Non-pigmented ciliary epithelial cell (primary cell): Measurements from ENCODE around the gene SPATA31D3.
"Not testable (repeated sequence)": the region's sequence is repeated elsewhere in the genome, so short reads cannot be mapped to it uniquely, and the experiment has no call there.

Experiments used
- DNase-seq: peaks from one replicate; pipeline ENCODE4 v3.0.0-alpha.2; 2010; ENCODE audit warnings: low read depth

The SPATA31D3 gene

DNA sequence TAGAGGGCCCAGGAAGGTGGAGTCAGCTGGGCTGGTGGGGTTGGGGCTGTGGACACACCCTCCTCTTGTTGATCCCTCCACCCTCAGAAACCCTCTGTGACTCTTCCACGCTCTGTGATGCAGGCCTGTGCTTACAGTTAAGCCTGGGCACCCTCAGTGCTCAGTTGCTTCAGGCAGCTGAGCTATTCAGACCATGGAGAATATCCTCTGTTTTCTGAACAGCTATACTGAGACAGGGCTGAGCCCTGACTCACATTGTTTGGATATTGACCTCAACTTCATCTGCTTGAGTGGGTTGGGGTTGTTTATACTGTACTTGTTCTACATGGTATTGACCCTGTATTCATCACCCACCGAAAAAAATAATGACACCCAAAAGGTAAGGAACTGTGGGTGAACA is at the start of gene SPATA31D3:
SPATA31D3 (plus strand) TSS at position 108 of the 400 bp plus-strand sequence; CDS start at position 194, 86 bp downstream.
- not testable (repeated sequence) for DNase-seq

DNA sequence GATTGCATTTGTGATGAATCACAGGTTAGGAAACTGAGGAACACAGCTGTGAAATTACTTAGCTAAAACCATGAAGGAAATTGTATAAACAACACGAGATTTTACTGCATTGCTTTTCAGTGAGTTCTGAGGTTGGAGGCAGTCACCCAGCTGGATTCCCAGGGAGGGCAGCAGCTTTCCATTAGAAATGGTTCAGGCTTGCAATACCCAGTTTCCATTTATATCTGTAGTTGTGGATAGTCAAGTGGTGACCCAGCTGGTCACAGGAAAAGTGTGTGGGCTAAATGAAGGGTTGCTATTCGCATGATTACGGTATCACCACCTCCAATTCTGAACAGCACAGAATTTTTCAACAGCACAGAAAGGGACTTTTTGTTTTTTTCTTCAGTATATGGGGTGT is 49.4 kb upstream of the SPATA31D3 start:
- DNase-seq = no peak

DNA sequence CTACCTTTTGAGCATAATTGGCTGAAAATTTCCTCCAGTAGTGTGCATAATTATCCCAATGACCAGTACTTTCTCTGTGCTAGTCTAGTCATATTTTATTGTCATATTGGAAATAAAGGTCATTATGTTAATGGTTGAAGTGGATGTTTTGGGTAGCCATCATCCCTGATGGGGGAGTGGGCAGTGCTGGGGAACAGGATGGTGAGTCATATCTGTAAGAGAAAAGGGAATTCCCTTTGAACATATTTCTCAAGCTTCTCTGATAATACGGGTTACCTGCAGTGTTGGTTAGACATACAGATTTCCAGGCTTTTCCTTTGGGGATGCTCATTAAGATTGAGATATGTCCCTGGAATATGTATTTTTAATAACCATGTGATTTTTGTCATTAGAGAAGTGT is 48.4 kb upstream of the SPATA31D3 start:
- DNase-seq = no peak

DNA sequence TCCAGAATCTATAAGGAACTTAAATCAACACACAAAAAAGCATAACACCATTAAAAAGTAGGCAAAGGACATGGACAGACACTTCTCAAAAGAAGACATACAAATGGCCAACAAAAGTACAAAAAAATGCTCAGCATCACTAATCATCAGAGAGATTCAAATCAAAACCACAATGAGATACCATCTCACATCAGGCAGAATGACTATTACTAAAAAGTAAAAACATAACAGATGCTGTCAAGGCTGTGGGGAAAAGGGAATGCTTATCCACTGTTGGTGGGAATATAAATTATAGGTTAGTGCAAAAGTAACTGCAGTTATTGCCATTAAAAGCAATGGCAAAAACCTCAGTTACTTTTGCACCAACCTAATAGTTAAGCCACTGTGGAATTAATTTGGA is 47.2 kb upstream of the SPATA31D3 start:
- no peak for DNase-seq

DNA sequence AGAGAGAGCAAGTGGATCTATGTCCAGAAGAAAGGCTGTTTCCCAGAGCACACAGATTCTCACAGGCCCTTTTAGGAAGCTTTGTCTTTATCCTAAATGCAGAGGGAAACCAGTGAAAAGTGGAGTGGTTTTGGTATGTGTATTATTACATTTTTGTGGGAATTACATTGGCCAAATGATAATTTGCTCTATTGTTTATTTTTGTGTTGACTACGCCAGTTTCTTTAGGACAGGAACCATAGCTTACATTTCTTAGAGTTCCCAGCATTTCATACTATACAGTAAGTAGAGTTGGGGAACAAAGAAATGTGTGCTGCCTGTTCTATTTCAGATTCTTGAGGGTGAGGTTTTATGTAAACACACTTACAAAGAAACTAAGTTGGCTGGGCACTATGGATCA is 44.4 kb upstream of the SPATA31D3 start:
- DNase-seq = no peak

DNA sequence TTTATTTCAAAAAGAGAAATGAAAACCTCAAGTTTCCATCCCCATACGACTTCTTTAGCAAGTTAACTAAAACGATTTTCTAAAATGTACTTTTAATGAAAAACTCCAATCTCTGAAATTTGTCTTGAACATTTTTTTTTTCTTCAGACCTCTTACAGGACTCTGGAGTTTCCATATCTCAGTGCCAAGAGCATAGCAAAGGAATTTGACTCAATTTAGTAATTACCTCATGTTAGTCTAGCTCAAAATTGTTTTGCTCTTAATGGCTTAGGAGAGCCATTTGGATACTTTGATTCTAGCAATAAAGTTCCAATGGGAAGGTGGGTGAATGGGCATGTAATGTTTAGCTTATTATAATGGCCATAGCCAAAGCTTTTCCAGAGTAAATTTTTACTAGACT is 41.1 kb upstream of the SPATA31D3 start:
- DNase-seq = no peak

DNA sequence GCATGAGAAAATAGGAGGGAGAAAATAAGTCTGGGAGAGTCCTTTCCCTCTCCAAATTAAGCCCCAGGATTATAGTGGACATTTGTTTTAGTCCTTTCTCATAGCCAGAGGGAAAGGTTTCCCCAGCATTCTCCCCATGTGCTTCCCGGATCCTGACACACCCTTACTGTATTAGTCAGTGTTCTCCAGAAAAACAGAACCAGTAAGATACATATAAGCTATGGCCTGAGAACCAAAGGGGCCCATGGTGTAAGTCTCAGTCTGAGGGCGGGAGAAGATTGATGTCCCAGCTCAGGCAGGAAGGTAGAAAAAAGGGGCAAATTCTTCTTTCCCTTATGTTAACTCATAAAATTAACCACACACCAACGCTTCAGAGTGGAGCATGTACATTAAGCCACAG is 40.7 kb upstream of the SPATA31D3 start:
- no peak for DNase-seq

DNA sequence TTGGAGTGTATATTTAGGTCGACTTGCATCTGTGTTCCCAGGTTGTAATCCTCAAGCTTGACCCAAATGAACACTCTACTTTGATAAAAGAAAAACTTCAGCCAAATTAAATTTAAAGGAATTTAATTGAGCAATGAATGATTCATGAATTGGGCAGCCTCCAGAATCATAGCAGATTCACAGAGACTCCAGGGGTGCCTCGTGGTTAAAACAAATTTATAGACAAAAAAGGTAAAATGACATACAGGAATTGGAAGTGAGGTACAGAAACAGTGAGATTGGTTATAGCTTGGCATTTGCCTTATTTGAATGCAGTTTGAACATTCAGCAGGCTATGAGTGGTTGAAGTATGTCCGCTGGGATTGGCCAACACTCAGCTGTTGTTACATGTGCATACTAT is 36.6 kb upstream of the SPATA31D3 start:
- no peak for DNase-seq

DNA sequence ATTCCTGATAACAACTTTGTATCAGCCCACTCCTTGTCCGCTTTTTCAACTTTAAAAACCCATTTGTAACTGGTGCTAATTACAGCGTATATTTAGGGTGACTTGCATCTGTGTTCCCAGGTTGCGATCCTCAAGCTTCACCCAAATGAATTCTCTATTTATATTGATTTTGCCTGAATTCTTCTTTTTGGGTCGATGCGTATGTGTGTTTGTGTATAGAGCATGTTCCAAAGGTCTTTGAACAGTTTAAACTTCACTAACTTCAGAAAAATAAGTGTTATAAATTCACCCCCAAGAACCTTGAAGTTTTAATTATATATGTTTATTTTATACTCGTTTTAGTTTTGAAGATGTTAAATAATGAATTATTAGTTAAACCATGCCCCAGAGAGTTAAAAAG is 31.2 kb upstream of the SPATA31D3 start:
- DNase-seq = no peak

DNA sequence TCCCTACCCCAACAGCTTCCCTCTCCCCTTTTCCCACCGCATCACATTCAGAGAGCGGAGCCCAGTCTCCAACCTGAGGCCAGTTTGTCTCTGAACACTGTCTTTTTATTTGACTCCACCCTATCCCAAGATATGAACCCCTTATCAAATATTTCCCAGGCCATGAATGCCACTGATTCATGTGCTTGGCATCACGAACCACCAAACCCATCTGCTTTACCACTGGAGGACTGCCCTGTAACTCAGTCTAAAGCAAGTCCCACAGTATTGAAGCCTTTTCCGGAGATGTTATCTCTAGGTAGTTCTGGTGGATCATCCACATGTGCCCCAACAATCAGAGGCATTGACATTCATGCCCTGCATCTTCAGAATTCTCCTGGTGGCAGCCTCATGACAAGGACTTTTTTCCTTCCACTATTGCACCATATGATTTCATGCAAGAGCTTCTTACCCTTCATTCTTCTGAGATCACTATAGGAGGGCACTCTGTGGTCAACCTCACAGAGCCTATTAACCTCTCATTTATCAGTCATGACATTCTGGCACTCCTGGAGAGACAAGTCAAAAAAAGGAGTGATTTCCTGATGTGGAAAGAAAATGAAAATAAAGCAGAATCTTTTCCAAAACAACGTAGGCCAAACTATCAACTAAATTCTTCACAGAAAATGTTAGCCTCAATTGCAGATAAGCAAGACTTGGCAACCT is 27.3 kb upstream of the SPATA31D3 start:
- no peak for DNase-seq

DNA sequence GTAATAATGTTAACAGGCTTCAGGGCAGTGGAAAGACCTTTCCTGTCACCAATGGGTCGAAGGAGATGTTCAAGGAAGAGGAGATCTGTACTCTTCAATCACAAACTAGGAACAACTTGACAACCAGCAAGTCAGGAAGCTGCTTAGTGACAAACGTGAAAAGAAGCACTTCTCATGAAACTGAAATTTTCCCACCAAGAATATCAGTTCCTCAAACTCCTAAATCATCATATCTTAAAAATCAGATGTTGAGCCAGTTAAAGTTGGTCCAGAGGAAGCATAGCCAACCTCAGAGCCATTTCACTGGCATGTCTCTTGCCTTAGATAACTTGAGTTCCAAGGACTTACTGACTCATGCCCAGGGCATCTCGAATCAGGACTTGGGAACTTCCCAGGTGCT is 24.8 kb upstream of the SPATA31D3 start:
- DNase-seq = not testable (repeated sequence)

DNA sequence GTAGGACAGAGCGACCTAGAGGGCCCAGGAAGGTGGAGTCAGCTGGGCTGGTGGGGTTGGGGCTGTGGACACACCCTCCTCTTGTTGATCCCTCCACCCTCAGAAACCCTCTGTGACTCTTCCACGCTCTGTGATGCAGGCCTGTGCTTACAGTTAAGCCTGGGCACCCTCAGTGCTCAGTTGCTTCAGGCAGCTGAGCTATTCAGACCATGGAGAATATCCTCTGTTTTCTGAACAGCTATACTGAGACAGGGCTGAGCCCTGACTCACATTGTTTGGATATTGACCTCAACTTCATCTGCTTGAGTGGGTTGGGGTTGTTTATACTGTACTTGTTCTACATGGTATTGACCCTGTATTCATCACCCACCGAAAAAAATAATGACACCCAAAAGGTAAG is 15.0 kb upstream of the SPATA31D3 start, which contains the start of gene SPATA31D4:
SPATA31D4 (plus strand) TSS at position 124 of the 400 bp plus-strand sequence; CDS start at position 210, 86 bp downstream.
- DNase-seq = not testable (repeated sequence)

DNA sequence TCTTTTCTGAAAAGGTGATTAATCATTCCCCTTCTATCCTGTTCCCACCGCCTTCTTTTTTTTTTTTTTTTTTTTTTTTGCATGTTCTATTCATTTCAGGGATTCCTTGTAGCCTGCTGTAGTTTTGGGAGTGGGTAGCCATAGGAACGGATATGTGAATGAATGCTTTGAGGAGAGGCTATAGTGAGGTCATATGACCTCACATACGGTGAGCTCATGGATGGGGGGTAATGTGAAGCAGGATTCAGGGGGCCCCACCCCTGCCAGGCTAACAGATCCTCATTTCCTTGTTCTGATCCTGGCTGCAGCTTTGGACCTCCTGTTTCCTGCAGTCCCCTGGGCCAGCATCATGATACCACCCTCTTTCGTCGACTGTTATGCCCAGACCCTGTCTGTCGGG is 13.2 kb upstream of the SPATA31D3 start:
- DNase-seq = not testable (repeated sequence)

DNA sequence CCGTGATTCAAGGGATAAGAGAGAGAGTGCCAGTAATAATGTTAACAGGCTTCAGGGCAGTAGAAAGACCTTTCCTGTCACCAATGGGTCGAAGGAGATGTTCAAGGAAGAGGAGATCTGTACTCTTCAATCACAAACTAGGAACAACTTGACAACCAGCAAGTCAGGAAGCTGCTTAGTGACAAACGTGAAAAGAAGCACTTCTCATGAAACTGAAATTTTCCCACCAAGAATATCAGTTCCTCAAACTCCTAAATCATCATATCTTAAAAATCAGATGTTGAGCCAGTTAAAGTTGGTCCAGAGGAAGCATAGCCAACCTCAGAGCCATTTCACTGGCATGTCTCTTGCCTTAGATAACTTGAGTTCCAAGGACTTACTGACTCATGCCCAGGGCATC is 9.8 kb upstream of the SPATA31D3 start:
- not testable (repeated sequence) for DNase-seq

DNA sequence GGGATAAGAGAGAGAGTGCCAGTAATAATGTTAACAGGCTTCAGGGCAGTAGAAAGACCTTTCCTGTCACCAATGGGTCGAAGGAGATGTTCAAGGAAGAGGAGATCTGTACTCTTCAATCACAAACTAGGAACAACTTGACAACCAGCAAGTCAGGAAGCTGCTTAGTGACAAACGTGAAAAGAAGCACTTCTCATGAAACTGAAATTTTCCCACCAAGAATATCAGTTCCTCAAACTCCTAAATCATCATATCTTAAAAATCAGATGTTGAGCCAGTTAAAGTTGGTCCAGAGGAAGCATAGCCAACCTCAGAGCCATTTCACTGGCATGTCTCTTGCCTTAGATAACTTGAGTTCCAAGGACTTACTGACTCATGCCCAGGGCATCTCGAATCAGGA is 5.3 kb downstream of the SPATA31D3 start:
- not testable (repeated sequence) for DNase-seq

DNA sequence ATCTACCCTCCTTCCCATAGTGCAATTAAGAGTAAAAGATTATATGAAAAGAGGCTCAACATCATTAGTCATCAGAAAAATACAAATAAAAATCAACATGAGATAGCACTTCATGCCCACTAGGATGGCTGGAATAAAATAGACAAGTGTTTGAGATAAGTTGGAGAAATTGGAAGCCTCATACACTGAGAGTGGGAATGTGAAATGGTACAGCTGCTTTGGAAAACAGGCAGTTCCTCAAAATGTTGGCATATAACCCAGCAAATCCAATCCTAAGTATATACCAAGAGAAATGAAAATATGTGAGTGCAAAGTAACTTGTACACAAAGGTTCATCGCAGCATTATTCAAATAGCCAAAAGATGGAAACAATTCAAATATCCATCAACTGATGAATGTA is 9.8 kb downstream of the SPATA31D3 start:
- no peak for DNase-seq

DNA sequence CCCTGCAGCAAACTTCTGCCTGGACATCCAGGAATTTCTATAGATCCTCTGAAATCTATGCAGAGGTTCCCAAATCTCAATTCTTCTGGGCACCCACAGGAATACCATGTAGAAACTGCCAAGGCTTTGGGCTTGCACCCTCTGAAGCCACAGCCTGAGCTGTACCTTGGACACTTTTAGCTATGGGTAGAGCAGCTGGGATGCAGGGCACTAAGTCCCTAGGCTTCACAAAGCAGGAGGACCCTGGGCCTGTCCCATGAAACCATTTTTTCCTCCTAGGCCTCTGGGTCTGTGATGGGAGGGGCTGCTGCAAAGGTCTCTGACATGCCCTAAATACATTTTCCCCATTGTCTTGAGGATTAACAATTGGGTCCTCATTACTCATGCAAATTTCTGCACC is 12.3 kb downstream of the SPATA31D3 start:
- DNase-seq = no peak

DNA sequence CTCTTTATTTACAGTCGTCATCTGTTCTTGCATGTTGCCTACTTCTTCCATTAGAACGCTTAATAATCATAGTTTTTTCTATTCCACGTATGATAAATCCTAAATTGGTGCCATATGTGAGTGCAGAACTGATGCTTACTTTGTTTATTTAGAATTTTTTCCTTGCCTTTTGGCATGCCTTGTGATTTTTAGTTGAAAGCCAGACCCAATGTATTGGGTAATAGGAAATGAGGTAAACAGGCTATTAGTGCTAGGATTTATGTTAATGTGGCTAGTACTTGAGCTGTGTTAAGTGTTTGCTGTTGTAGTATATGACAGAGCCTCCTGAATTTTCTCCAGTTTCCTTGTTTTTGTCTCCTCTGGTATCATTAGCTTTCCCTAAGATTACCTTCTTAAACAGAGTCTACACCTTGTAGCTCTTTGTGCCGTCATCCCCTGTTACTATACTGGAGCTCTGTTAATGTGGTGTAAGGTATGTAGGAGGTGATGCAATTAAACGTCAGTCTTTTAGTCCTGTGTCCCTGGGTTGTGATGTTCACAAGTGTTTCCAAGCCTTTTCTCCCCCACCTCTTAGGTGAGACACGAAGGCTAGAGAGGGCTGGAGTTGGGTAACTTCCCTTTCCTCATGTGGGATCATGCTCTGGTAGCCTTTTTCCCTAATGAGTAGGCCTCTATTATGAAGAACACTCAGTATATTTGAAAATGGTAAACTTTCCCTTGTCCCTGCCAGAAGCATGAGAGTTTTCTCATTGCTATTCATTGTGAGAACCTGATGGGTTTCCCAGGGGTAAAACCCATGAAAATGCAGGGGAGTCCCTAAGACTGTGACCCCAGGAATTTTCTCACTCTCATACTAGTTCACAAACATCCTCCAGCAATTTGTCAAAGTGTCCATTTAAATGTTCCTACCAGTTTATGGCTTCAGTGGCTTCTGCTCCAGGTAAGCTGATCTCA is 21.2 kb downstream of the SPATA31D3 start:
- no peak for DNase-seq

DNA sequence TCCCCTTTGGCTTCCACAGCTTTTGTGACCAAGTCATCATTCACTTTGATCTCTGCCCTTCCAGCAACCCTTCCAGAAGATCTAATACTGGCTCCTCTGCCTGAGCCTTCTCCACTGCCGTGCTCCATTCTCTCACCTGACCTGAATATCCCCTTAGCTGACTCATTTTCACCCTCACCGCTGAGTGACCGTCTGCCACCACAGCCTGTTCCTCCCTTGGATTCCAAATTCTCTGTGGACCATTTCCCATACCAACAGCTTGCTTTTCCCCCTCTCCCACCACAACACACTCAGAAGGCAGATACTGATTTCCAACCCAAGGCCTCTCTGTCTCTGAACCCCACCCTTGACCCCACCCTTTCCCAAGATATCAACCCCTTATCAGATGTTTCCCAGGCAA is 24.7 kb downstream of the SPATA31D3 start:
- DNase-seq = no peak

DNA sequence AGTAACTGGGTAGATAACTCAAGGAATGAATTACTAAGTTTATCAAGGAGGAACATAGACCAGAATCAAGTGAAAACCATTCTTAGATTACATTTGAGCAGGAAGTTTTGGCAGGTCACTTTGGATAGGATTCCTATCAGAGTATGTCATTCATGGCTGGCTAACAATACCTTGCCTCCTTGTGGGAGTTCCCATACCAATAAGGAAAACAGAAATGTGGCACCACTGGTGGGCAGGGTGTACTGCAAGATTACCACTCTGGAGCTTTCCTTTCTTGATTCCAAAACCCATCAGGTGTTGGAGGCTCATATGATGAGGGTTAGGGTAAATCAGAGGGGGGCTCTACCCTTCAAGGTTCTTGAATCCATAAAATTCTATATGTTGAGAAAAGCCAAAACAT is 26.7 kb downstream of the SPATA31D3 start:
- no peak for DNase-seq

DNA sequence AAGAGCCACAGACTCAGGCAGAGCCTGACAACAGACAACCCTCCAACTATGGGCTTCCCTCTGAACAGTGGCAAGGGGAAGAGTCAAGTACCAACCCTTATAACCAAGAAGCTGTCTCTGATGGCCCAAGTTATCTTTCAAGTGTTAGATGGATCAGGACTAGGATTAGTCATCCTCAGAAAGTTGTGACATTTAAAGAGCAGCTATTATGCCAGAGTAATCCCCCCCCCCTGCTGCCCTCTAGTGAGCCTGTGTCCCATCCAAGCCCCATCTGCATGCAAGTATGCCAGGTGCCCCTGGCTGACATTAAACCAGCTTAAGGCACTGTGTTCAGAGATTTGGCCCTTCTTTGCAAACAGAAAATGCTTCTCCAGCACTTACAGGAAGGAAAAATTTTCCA is 28.4 kb downstream of the SPATA31D3 start:
- no peak for DNase-seq

DNA sequence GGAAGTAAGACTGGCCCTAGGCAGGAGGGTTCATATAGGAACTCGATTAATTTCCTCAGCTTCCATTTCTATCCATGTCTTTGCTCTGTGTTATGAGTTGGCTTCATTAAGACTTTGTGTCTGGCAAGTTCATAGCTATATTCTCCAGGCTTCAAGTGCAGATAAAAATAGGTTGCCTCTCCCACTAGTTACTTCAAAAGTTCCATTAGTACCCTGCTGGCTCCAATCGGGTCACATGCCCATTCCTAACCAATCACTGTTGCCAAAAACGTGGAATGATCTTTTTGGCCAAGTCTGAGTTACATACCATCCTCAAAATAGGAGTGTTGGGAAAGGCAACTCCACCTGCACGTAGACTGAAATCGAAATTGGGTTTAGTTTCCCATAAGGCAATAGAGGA is 31.5 kb downstream of the SPATA31D3 start:
- no peak for DNase-seq

DNA sequence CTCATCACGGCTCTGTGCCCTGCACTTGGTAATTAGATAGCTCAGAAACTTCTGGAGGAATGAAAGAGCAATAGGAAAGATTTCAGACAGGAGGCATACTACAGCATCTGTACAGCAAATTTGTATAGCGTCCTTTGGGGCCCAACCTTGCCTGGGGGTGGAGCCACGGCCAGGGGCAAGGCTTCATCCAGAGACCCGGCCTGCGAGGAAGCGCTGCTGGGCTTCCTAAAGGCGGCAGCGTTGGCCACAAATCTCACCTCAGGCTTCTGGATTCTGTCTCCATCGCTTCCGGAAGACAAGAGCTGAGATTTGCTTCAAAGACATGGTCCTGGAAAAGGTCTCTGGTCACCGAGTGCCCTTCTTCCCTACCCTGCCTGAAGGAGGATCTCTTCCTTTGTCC is 33.1 kb downstream of the SPATA31D3 start:
- no peak for DNase-seq
